Loucy (cell line): ENCODE measurements around the gene RNF135.

Source experiments
- EZH2phosphoT487 ChIP-seq: fragments of 200-600 bp; IDR thresholded peaks from 2 replicates; pipeline ENCODE4 v1.6.1; 2018; ENCODE audit warnings: antibody characterized with exemption, mild to moderate bottlenecking, moderate library complexity, borderline replicate concordance
- TF ChIP-seq, protein P1 (sequence below): fragments of 200-600 bp; sonication (generic); conservative IDR thresholded peaks from 2 replicates; pipeline ENCODE4 v1.5.1; 2014; ENCODE audit warnings: mild to moderate bottlenecking, antibody characterized with exemption, low read length

DNA sequence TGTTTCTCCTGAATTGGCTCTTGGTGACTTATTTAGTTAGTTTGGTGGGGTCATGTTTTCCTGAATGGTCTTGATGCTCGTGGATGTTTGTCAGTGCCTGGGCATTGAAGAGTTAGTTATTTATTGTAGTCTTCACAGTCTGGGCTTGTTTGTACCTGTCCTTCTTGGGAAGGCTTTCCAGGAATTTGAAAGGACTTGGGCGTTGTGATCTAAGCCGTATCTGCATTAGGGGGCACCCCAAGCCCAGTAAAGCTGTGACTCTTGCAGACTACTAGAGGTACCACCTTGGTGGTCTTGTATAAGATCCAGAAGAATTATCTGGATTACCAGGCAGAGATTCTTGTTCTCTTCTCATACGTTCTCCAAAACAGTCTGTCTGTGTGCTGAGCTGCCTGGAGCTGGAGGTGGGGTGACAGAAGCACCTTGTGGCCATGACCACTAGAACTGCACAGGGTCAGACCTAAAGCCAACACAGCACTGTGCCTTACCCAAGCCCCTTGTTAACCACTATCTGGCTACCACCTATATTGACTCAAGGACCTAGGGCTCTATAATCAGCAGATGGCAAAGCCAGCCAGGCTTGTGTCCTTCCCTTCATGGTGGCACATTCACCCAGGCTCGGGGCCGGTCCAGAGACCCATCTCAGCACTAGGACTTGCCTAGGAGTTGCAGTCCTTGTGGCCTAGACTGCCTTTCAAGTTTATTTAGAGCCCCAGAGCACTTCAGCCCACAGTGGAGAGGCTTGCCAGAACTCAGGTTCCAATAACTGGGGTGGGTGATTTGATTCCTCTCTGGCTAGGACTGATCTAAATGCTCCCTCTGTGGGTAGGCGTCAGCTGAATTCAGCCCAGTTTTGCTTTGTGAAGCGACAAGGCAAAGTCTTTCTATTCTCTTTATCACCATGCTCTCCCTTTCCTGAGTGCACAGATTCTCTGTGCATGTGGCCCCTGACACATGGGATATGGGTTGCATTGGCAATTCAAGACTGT, 11.0 kb downstream of the RNF135 start:
- TF ChIP-seq, protein P1, sequence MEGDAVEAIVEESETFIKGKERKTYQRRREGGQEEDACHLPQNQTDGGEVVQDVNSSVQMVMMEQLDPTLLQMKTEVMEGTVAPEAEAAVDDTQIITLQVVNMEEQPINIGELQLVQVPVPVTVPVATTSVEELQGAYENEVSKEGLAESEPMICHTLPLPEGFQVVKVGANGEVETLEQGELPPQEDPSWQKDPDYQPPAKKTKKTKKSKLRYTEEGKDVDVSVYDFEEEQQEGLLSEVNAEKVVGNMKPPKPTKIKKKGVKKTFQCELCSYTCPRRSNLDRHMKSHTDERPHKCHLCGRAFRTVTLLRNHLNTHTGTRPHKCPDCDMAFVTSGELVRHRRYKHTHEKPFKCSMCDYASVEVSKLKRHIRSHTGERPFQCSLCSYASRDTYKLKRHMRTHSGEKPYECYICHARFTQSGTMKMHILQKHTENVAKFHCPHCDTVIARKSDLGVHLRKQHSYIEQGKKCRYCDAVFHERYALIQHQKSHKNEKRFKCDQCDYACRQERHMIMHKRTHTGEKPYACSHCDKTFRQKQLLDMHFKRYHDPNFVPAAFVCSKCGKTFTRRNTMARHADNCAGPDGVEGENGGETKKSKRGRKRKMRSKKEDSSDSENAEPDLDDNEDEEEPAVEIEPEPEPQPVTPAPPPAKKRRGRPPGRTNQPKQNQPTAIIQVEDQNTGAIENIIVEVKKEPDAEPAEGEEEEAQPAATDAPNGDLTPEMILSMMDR = no peak
- TF ChIP-seq EZH2phosphoT487 = no peak
